Stomach (tissue), 9 donors: Measurements from ENCODE around the gene HLA-A. TPM values are rescaled to one million over a fixed set of nuclear protein-coding genes. Genes with fewer than 3 reads are reported as not detected.
A peak's percentile ranks its signal among the peaks of the same experiment; 100 is the strongest.

Experiments used
- DNase-seq, 2 donors: peaks; one replicate each; pipeline versions ENCODE4 v3.0.0 to v3.0.0-alpha.2; 2013 to 2019
- H3K27ac ChIP-seq, 5 donors: fragments of 200-600 bp in 4 of 5; sonication (generic) in 4 of 5; one replicate each; pipeline ENCODE4 v1.5.1; 2013 to 2019; ENCODE audit warnings: mild to moderate bottlenecking in 1 of 5, moderate library complexity in 1 of 5
- H3K27me3 ChIP-seq, 3 donors: fragments of 200-600 bp; sonication (generic); one replicate each; pipeline ENCODE4 v1.5.1; 2017 to 2019; ENCODE audit warnings: mixed run types in 1 of 3
- H3K36me3 ChIP-seq, 4 donors: fragments of 200-600 bp; sonication (generic); 1 replicate in 3 of 4; 2 replicates in 1 of 4; pipeline ENCODE4 v1.5.1; 2016 to 2019
- H3K4me1 ChIP-seq, 4 donors: fragments of 200-600 bp; sonication (generic); one replicate each; pipeline ENCODE4 v1.5.1; 2016 to 2019
- H3K4me3 ChIP-seq, 4 donors: fragments of 200-600 bp; sonication (generic) in 3 of 4; one replicate each; pipeline ENCODE4 v1.5.1; 2016 to 2019; ENCODE audit warnings: mild to moderate bottlenecking in 1 of 4
- H3K9me3 ChIP-seq, 4 donors: fragments of 200-600 bp; sonication (generic); one replicate each; pipeline ENCODE4 v1.5.1; 2016 to 2019
- EP300 ChIP-seq: sonication (generic); formaldehyde crosslinking; IDR thresholded peaks from one replicate; pipeline ENCODE4 v1.6.1; 2017; ENCODE audit warnings: antibody characterized with exemption
- POLR2A ChIP-seq, 4 donors: fragments of 450-650 bp; IDR thresholded peaks; one replicate each; pipeline ENCODE4 v1.6.1; 2016; ENCODE audit warnings: antibody characterized with exemption in 4 of 4, control low read depth in 2 of 4, mild to moderate bottlenecking in 1 of 4, moderate library complexity in 1 of 4
- POLR2AphosphoS5 ChIP-seq, 3 donors: sonication (generic); formaldehyde crosslinking; IDR thresholded peaks; one replicate each; pipeline ENCODE4 v1.6.1; 2016; ENCODE audit warnings: antibody characterized with exemption in 3 of 3
- WGBS, 5 donors: extraction: QIAGEN DNeasy Blood & Tissue Kit in 3 of 5; methylation state at CpG; one replicate each; pipeline versions ENCODE4 v1.1.5 to v1.1.7; 2013 to 2018; 5-methylcytosine and 5-hydroxymethylcytosine counted together
- intact Hi-C: fragments of 100-400 bp; cut with DNase I; formaldehyde crosslinking; loops from one replicate; pipeline ENCODE4 v1.15.1; 2023; ENCODE audit warnings: low total_unique reads
- polyA plus RNA-seq, 3 donors: library from polyadenylated mRNA; stranded (reverse); fragments of 200-250 nt; gene quantifications; one replicate each; pipeline ENCODE4 v1.2.3, GENCODE V29; 2013
- total RNA-seq, 5 donors: library from RNA; depleted of rRNA; stranded (reverse); fragments of >200 nt; gene quantifications; one replicate each; pipeline versions ENCODE4 v1.1.0 to v1.2.3, GENCODE V29; 2014 to 2016
- TF ChIP-seq, protein P1 (sequence below), 7 experiments: fragments of 450-650 bp in 4 of 7; fragments of 200-600 bp in 3 of 7; sonication (generic) in 3 of 7; IDR thresholded peaks; one replicate each; pipeline ENCODE4 v1.5.1; 2016 to 2019; ENCODE audit warnings: antibody characterized with exemption in 7 of 7, control low read depth in 2 of 7, mild to moderate bottlenecking in 1 of 7
- donor health status: healthy with polysubstance abuse.
- donor health status: Bipolar disorder and iron deficiency.
- donor health status: healthy.

HLA-A gene
- total and polyA plus RNA-seq, 8 donors = 142 to 910 (median 303) TPM

DNA sequence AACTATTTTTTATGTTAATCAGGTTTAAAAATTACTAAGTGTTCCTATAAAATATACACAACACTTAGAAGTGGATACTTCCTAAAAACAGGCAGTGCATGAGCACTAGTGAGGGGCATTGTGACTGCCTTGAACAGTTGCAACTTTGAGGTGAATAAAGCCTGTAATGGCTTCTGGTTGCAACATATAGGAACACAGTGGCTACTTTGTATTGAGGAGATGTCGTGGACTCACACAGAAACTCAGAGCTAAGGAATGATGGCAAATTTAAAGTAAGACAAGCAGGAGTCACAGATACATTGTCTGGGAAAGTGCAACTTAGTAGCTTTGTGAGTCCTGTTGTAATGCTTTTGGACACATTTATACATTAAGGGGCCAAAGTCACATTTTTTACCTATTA, 861 bp upstream of the HLA-A start:
- peaks cover 0 to 28% (median 15%) of the 10 kb centered on the region in 4 donors for H3K4me1 ChIP-seq
- TF ChIP-seq POLR2A (IDR thresholded peaks at IDR 0.05) (no peak), EP300 (no peak), POLR2AphosphoS5 (IDR thresholded peaks at IDR 0.05) (no peak)
- TF ChIP-seq, protein P1, sequence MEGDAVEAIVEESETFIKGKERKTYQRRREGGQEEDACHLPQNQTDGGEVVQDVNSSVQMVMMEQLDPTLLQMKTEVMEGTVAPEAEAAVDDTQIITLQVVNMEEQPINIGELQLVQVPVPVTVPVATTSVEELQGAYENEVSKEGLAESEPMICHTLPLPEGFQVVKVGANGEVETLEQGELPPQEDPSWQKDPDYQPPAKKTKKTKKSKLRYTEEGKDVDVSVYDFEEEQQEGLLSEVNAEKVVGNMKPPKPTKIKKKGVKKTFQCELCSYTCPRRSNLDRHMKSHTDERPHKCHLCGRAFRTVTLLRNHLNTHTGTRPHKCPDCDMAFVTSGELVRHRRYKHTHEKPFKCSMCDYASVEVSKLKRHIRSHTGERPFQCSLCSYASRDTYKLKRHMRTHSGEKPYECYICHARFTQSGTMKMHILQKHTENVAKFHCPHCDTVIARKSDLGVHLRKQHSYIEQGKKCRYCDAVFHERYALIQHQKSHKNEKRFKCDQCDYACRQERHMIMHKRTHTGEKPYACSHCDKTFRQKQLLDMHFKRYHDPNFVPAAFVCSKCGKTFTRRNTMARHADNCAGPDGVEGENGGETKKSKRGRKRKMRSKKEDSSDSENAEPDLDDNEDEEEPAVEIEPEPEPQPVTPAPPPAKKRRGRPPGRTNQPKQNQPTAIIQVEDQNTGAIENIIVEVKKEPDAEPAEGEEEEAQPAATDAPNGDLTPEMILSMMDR (IDR thresholded peaks at IDR 0.05) = no peak
- H3K9me3 ChIP-seq = no peaks in the 10 kb centered on the region
- H3K27me3 ChIP-seq = no peaks in the 10 kb centered on the region
- 0 to 25% (median 0%) methylated on average over 1 of the region's 1 CpG for WGBS, 5 donors
- H3K4me3 ChIP-seq = peak overlapping the region; percentile 47 to 71 (median 65)
- H3K27ac ChIP-seq = peak overlapping the region in 4 of 5 donors; percentile 86 to 93 (median 92)
- intact Hi-C loops = no loop called here
- H3K36me3 ChIP-seq = peaks cover 0 to 24% (median 11%) of the 10 kb centered on the region in 4 donors
- no peak for DNase-seq

DNA sequence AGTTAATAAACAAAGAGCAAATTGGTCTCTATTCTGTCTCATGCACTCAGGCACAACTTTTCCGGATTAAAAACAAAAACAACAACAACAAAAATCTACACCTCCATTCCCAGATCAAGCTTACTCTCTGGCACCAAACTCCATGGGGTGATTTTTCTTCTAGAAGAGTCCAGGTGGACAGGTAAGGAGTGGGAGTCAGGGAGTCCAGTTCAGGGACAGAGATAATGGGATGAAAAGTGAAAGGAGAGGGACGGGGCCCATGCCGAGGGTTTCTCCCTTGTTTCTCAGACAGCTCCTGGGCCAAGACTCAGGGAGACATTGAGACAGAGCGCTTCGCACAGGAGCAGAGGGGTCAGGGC, 437 bp upstream of the HLA-A start:
- DNase-seq = no peak
- H3K27ac ChIP-seq = peak overlapping the region; percentile 86 to 93 (median 91)
- H3K4me1 ChIP-seq = peaks cover 0 to 29% (median 15%) of the 10 kb centered on the region in 4 donors
- H3K27me3 ChIP-seq = no peaks in the 10 kb centered on the region
- 0 to 2% (median 1%) methylated on average over 4 to 5 of the region's 5 CpGs for WGBS, 5 donors
- H3K36me3 ChIP-seq = peaks cover 0 to 26% (median 11%) of the 10 kb centered on the region in 4 donors
- TF ChIP-seq EP300 (no peak), POLR2A (IDR thresholded peaks at IDR 0.05) (no peak), POLR2AphosphoS5 (IDR thresholded peaks at IDR 0.05) (no peak)
- TF ChIP-seq, protein P1 (IDR thresholded peaks at IDR 0.05) = no peak
- intact Hi-C loops = no loop called here
- no peaks in the 10 kb centered on the region for H3K9me3 ChIP-seq
- H3K4me3 ChIP-seq = peak overlapping the region; percentile 47 to 71 (median 65)

DNA sequence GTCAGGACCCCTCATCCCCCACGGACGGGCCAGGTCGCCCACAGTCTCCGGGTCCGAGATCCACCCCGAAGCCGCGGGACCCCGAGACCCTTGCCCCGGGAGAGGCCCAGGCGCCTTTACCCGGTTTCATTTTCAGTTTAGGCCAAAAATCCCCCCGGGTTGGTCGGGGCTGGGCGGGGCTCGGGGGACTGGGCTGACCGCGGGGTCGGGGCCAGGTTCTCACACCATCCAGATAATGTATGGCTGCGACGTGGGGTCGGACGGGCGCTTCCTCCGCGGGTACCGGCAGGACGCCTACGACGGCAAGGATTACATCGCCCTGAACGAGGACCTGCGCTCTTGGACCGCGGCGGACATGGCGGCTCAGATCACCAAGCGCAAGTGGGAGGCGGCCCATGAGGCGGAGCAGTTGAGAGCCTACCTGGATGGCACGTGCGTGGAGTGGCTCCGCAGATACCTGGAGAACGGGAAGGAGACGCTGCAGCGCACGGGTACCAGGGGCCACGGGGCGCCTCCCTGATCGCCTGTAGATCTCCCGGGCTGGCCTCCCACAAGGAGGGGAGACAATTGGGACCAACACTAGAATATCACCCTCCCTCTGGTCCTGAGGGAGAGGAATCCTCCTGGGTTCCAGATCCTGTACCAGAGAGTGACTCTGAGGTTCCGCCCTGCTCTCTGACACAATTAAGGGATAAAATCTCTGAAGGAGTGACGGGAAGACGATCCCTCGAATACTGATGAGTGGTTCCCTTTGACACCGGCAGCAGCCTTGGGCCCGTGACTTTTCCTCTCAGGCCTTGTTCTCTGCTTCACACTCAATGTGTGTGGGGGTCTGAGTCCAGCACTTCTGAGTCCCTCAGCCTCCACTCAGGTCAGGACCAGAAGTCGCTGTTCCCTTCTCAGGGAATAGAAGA, 978 bp downstream of the HLA-A start:
- TF ChIP-seq, protein P1 (IDR thresholded peaks at IDR 0.05) = no peak
- no peak for TF ChIP-seq EP300
- TF ChIP-seq POLR2A (IDR thresholded peaks at IDR 0.05) = no peak
- no peak for TF ChIP-seq POLR2AphosphoS5 (IDR thresholded peaks at IDR 0.05)
- 19 to 39% (median 20%) methylated on average over 19 to 58 of the region's 58 CpGs for WGBS, 5 donors
- no peak for DNase-seq
- Histone ChIP-seq H3K36me3 (peaks cover 0 to 40% (median 17%) of the 10 kb centered on the region in 4 donors), H3K27ac (peak overlapping the region; percentile 86 to 94 (median 92)), H3K4me3 (peak overlapping the region; percentile 47 to 71 (median 65)), H3K27me3 (no peaks in the 10 kb centered on the region), H3K9me3 (no peaks in the 10 kb centered on the region), H3K4me1 (peaks cover 0 to 29% (median 15%) of the 10 kb centered on the region in 4 donors)
- intact Hi-C loops = no loop called here

DNA sequence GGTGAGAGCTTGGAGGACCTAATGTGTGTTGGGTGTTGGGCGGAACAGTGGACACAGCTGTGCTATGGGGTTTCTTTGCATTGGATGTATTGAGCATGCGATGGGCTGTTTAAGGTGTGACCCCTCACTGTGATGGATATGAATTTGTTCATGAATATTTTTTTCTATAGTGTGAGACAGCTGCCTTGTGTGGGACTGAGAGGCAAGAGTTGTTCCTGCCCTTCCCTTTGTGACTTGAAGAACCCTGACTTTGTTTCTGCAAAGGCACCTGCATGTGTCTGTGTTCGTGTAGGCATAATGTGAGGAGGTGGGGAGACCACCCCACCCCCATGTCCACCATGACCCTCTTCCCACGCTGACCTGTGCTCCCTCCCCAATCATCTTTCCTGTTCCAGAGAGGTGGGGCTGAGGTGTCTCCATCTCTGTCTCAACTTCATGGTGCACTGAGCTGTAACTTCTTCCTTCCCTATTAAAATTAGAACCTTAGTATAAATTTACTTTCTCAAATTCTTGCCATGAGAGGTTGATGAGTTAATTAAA, 3.0 kb downstream of the HLA-A start:
- 56 to 80% (median 70%) methylated on average over 4 of the region's 4 CpGs for WGBS, 5 donors

More for the DNA sequence above, 3.0 kb downstream of the HLA-A start:
- no peaks in the 10 kb centered on the region for H3K27me3 ChIP-seq
- intact Hi-C loops = no loop called here
- peak overlapping the region in 2 of 4 donors; percentile 6 to 63 for H3K4me3 ChIP-seq
- TF ChIP-seq POLR2A (IDR thresholded peaks at IDR 0.05) = no peak
- no peak for TF ChIP-seq POLR2AphosphoS5 (IDR thresholded peaks at IDR 0.05)
- TF ChIP-seq, protein P1 (IDR thresholded peaks at IDR 0.05) = no peak
- TF ChIP-seq EP300 = no peak
- DNase-seq = no peak
- H3K36me3 ChIP-seq = peaks cover 0 to 41% (median 22%) of the 10 kb centered on the region in 4 donors
- no peaks in the 10 kb centered on the region for H3K9me3 ChIP-seq
- H3K27ac ChIP-seq = no peak overlapping the region
- peaks cover 0 to 29% (median 15%) of the 10 kb centered on the region in 4 donors for H3K4me1 ChIP-seq
